Colon (tissue), 2 donors: Measurements from ENCODE around the gene MRPL3.

Experiments used
- FAIRE-seq: peaks from 2 replicates; lab custom pipeline; 2012; peaks lifted over from hg19 to GRCh38; lab: Jason Lieb, UNC
- donor health status: control.
- donor health status: control.

MRPL3 gene

DNA sequence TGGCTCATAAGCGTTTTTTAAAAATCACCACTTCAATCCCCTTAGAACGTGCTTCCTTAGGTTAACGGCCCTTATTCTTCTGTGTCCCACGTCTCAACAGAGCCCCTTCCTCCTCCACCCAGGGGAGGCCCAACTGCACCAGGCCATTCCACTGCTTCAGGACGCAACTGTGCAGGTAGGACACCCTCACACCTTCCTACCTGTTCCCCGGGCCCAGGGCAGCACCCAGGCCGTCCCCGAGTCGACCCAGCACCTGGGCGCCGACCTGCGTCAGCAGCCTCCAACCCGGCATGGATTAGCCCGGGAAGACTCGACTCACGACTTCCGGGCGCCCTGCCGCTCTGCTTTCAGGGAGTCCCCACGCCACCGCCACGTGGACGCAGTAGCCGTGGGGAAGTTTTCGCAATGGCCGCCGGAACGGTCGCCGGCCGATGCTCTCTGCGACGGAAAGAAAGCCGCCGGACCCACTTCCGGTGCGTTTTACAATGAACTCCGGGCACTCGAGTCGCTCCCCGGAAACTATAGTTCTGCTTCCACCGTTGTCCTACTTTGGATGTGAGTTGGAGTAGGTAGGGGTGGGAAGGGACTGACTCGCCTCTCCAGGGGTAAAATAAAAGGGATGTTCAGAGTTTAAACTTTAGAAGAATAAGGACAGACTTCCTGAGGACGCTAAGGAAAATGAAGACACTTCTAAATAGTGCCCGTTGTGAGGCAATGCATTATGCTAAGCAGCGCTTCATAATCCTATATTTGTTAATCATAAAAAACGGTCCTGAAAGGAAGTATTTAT, at the start of gene MRPL3:
MRPL3 (minus strand) TSS at position 442 of the 790 bp plus-strand sequence; CDS start at position 292, 150 bp downstream.
- no peak for FAIRE-seq

DNA sequence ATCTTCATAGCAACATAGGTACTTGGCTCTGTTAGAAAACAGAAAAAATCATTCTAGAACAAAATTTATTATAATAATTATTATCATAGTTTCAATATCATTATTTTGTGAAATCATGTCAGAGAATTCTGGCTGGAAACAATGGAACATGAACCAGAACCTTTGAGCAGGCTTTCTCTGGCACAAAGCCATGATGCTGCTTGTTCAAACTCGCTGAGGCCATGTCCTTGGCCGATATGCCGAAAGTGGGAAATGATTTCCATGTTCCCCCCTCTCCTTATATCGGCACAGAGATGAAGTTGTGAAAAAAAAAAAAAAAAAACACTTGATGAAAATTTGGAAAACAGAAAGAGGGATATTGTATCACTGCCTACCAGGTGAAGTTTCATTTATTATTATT, 49.0 kb upstream of the MRPL3 start:
- no peak for FAIRE-seq

DNA sequence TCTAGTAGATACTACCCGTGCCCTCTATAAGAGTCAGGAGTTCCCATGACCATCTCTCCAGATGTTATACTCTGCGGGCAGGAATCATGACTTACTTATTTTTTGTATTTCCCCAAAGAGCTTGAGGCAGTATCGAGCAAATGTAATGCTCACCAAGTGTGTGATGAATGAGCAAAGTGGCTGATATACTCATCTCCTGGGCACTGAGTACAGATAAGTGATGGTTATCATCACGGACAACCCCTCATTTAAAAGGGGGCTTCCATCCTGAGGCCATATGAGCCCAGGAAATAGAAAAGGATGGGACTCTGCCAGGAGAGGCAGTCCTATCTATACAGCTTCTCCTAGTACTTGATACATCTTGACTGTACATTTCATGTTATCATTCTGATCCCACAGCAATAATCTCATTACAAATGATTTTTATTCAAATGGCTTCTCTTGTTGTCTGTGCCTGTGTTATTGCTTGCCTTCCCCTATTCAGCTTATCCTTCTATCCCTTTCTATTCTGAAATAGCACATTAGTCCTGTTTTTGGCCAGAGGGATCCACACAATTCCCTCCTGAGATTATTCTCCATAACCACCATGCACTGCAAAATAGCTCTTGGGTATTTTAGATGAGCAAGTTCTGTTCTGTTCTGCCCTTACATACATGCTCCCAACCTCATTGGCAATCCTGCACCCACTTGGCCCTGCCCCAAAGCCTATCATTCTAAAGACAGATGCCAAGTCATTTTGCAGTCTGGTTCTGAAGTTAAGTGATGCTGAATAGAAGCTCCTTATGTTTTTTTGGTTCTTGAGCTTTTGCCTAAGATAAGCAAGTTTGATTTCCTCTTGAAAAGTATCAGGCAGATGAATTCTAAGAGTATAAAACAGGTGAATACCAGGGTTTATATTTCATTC, 48.0 kb upstream of the MRPL3 start:
- FAIRE-seq, result no peak

DNA sequence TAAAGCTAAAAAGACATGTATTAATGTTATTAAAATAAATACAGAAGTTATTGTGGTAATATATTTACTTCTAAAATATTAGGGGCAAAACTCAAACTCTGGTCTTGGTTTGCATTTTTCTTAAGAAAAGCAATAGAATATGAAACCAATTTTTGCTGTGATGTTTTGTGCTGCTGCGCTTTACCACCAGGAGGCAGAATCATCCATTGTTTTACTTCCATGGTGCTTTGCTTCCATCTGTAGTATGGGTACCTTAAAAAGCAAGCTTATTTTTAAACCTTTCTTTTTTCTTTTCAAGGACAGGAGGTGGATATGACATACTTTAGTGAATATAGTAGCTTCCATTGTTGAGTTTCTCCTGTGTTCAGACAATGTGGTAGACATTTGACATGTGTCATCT, 46.6 kb upstream of the MRPL3 start:
- FAIRE-seq, result peak; percentile 5

DNA sequence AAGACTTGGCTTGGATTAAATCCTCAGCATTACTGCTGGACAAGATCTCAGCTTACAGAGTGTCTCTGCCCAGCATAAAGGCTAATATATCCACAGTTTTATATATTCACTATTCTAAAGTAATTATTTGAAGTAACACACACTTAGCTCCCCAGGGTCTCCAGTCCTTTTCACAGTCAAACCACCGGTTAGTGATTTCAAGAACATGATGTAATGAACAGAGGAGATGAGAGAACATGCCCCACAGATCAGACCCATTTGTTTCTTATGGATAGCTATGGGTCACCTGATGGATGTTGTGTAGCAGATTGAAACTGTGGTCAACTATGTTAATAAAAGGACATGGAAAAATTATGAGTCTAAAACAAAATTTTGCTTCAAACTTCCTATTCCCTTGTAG, 44.8 kb upstream of the MRPL3 start:
- no peak for FAIRE-seq

DNA sequence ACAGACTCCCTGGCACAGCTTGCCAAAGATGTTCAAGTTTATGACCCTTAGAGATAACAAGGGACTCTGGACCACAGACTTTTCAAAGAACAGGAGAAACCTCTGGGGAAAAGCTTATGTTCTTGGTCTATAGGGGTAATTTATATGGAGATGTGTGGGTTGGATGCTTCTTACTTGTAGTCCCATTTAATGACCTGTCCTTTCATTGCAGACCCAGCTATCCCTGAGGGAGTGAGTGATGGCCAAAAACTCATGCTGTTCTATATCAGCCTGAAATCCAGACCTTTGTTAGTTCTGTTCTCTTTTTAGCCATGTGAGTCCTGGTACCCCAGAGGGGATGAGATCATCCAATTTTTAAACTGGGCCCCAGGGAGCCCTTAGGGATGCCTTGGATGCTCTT, 43.7 kb upstream of the MRPL3 start:
- no peak for FAIRE-seq

DNA sequence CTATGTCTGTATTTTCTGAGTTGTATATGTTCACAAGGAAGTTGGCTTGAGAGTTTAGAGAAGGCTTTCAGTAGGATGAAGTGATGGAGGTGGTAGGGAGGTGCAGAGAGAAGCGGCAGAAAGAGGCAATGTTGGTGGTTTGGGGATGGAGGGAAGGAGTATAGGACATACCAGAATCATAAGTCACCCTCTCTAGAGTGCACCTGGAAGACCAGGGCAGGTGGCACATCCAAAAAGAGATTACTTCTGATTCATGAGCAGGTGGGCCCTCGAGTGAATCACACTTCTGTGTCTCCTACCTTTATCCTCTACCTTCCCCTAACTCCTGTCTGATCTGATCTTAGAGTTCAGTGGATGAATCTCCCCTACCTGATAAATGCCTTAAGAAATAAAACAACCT, 41.8 kb upstream of the MRPL3 start:
- no peak for FAIRE-seq

DNA sequence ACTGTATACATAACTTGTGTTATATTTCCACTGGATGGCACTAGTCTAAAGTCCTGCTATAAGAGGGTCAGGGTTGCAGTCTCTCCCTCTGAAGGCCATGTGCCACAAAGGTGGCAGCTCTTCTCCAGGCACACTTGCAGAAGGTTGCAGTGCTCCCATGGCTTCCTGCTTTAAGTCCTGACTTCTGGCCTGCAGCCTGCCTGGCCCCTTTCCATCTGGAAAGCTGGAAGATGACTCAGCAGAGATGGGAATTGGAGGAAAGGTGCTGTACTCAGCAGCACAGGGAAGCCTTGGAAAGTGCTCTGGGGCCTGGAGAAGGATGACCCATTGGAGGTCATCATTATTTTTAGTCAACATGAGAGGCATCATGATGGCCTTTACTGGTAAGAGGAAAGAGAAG, 40.9 kb upstream of the MRPL3 start:
- FAIRE-seq, result no peak

DNA sequence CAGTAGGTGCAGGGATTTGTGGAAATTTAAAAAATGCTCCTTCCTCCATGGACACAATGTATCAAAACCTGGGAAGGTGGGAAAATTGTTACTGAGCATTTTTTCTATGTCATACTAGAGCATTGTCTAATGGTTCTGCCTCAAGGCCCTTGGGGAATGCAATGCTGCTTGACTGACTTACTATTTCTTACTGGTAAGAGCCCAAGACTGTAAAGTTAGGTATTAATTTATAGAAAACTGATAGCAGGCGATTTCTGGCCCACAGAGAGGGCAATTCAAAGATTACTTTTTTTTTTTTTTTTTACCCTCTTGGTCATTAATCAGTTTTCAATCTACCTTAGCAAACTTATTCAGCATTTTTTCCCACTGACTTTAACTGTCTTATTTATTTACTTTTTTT, 38.5 kb upstream of the MRPL3 start:
- FAIRE-seq, result no peak

DNA sequence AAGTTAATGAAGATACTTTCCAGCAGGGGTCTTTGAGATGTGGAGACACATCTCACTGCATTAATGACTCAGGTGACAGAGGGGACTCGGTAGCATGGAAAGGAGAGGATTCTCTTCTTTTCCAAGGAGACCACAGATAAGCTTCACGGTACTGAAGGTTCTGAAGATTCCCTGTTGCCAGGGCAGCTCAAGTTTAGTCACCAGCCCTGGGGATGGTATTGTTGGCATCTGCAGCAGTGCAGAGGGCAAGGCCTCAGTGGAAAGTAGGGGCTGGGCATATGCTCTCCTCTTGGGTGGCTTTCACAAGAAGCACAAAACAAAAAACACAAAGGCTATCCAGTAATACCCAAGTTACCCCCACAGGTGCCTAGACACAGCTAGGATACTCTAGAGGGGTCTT, 38.0 kb upstream of the MRPL3 start:
- FAIRE-seq, result no peak

DNA sequence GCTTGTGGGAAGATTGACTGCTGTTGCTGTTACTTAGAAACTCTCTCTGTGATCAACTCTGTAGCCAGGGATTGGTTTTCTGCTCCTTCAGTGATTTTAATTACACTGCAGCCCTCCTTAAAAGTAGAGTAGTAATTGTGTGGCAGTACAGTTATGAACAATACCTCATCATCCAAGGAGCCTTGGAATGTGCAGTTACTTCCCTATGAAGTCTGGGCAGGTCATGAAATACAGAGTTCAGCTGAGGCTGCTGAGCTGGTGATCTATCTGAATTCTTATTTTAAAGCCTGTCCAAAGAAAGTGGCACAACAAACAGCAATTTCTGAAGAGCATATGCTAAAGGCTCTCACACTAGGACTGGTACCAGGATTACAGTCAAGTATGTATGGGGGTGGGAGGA, 37.4 kb upstream of the MRPL3 start:
- FAIRE-seq, result no peak

DNA sequence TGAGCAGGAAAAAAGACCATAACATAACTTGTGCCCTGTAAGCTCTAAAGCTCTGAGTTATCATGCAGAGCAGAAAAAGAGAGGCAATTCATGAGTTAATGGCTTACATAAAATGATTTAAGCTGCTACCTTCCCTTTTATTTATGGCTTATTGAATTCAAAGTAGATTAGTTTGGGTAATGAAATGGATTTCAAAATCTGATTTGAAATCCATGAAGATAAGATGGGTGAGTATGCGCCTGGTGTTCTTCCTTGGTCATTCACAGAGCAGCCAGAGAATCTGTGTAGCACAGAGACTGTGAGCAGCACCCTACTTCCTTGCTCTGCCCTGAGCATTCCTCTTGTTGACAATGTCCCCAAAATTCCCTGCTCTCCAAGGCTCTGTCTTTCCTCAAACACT, 36.2 kb upstream of the MRPL3 start:
- no peak for FAIRE-seq

DNA sequence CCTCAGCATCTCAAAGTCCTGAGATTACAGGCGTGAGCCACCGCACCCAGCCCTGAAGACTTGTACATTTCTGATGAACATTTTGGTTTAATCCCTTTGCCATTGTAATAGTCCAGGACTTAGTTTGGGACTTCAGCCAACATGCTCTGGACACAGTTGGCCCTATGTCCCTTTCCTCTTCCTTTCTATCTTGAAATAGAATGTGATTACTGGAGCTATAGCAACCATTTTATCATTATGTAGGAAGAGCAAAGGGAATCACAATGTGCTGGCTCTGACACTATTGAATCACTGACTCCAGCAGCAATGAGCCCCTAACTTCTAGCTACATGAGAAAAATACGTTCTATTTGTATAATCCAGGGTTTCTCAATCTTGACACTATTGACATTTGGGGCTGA, 34.8 kb upstream of the MRPL3 start:
- FAIRE-seq, result no peak

DNA sequence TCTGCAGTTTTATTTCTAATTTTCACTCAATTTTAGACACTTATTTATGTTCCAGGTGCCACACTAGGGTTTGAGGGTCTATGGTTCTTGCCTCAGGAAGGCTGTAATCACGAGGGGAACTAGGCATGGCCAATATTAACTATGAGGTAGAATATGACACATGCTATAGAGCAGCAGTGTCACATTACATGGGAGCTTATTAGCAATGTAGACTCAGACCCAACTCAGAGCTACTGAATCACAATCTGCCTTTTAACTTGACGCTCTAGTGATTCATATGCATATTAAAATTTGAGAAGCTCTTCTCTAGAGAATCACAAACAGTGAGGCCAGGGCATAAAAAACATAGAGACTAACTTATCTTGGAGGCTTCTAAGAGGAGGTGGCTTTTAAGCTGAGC, 32.8 kb upstream of the MRPL3 start:
- FAIRE-seq, result no peak

DNA sequence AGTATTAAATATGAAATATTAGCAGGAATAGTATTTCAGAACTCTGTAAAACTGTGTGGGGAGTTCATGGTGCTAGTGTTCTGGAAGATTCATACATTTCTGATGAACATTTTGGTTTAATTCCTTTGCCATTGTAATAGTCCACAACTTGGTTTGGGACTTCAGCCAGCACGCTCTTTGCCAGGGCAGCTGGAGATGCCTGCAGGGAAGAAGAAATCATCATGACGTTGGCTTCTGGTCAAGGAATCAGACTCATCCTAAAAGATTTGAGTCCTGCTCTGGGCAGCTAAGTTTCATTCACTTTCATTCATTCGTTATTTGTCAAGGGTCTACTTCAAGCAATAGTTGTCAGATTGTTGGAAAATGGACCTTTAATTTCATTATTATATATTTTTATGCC, 32.4 kb upstream of the MRPL3 start:
- FAIRE-seq, result no peak

DNA sequence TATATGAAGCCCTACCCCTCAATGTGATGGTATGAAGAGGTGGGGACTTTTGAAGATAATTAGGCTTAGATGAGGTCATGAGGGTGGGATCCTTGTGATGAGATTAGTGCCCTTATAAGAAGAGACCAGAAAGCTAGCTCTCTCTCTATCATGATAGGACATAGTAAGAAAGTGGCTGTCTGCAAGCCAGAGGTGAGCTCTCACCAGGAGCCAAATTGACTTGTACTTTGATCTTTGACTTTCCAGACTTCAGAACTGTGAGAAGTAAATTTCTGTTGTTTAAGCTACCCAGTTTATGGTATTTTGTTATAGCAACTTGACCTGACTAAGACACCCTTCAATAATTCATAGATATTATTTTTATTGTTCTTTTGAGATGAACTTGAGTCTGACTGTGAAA, 29.9 kb upstream of the MRPL3 start:
- no peak for FAIRE-seq

DNA sequence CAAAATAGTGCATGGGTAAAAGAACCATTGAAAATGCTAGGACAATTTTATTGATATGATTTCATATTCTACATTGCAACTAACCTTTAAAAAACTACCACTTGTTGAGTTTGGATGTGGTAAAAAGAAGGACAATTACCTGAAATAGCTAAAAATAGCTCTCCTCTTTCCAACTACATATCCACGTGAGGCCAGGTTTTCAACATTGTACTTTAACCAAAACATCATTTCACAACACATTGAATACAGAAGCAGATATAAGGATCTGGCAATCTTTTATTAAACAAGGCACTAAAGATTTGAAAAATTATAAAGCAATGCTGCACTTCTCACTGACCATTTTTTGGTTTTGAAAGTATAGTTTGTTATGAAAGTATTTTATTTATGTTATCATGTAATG, 28.1 kb upstream of the MRPL3 start:
- FAIRE-seq, result no peak

DNA sequence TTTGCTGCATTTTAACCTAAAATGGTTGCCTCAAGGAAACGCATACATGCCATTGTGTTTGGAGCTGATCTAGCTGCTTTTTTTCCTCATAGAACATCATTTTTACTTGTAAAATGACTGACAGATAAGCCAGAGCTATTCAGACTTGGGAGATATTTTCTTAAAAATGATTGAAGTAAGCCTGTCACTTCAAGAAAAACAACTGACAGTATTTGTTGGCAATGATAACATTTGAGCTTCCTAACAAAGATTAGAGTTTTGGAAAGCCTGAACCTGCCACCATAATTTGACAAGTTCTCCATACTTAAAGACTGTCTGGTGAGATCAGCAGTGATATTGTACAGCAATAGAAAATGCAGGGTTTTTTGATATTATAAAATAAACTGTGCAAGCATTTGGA, 27.6 kb upstream of the MRPL3 start:
- FAIRE-seq, result no peak

DNA sequence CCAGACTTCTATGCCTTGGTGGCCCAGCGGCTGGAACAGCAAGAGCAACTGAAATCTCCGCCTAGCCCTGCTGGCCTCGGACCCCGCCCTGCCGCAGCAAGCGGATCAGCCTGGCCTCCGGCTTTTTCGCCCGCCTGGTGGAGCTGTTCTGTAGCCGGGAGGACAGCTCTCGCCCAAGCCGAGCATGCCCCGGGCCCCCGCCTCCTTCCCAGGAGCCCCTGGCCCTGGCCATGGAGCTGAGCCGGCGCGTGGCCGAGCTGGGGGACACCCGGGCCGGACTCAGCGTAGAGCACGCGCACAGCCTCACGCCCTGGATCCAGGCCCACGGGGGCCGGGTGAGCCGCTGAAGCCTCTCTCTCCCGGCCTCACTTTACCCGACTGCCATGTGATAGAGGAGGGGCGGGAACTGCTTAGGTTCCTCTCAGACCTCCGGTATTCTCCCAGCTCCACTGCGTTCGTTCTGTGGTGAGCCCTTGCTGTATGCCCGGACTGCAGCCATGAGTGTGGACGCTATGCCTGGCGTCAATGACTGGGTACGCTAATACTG, 24.1 kb upstream of the MRPL3 start:
- FAIRE-seq, result no peak

DNA sequence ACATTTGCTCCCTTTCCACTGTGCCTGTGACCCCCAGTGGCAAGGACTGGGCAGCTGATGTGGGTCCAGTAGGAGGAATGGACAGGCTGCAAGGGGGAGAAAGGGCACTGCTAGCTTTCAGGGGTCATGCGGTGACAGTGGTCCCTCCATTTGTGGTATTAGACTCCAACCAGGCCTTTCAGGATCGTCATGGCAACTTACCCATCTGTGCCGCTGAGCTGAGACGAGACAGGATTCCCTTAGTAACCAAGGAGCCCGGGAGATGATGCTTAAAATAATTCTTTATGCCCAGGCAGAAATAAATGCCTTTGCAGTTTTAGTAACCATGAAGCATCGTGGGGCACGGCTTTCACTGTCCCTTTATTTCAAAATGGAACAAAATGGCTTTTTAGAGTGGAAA, 15.9 kb upstream of the MRPL3 start:
- FAIRE-seq, result no peak

DNA sequence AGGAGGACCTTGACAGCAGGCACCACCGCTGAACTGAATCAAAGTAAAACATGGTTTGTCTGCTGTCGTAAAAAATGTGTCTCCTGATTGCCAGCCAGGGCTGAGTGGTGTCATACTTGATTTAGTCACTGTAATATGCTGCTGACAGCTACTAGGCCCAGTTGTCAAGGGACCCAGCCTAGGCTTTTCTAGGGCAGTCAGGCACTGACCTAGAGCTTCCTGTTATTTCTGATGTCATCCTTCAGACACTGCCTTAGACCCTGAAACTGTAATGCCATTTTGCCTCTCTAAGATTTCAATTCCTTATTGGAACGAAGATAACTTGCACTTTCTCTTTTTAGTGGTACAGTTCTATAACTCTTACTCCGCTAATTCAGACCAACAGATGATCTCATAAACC, 2.6 kb upstream of the MRPL3 start:
- no peak for FAIRE-seq

DNA sequence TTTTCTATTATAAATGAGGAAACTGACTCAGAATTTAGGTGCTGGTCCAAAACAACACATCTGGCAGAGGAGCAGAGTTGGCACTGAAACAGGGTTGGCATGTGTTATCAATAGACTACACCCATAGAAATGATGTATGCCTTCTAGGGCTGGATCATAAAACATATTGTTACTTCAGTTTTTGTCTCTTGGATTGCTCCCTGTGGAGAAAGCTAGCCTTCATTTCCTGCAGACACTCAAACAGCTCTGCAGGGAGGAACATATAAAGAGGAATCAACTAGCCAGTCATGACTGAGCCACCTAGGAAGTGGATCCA, 507 bp upstream of the MRPL3 start:
- no peak for FAIRE-seq

DNA sequence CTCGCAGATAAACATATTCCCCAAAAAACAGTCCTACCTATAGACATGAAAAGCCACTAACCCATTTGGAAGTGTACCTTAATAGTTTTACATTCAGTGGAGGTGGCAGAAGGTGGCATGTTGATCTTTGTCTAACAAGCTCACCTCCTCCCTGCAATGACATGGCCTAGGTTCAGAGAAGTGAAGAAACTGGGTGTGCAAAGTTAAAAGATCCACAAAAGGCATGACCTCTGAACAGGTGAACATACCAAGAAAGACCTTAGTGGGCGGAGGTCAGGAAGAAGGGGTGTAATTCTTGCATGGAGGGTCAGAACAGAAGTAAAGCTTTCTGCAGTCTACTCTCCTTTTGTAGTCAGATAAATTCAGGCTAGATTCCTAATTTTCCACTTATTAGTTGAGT, 822 bp downstream of the MRPL3 start:
- FAIRE-seq, result no peak

DNA sequence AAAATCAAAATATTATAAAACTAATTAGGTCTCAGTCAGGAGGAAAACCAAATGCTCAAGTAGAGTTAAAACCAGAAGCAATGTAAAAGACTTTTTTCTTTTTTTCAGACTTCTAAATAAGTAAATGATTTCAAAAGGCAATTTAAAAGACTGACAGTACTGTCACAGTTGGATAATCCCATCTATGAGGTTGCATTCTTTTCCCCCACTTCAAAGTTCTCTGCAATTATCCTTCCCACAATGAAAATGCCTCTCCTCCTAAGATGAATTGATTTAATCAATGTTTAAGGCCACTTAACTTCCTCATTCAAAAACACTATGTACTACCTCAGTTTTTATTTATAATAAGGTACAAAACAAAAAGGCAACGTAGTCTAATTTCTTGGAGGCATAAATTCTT, 8.1 kb downstream of the MRPL3 start:
- FAIRE-seq, result no peak
